GM21515 (cell line): ENCODE data around the gene OSBPL2.

Source experiments
- ATAC-seq: cut with Tn5 transposase; IDR thresholded peaks from one replicate; pipeline ENCODE4 v1.9.1; 2021; ENCODE audit not compliant: unreplicated experiment

Gene OSBPL2

DNA sequence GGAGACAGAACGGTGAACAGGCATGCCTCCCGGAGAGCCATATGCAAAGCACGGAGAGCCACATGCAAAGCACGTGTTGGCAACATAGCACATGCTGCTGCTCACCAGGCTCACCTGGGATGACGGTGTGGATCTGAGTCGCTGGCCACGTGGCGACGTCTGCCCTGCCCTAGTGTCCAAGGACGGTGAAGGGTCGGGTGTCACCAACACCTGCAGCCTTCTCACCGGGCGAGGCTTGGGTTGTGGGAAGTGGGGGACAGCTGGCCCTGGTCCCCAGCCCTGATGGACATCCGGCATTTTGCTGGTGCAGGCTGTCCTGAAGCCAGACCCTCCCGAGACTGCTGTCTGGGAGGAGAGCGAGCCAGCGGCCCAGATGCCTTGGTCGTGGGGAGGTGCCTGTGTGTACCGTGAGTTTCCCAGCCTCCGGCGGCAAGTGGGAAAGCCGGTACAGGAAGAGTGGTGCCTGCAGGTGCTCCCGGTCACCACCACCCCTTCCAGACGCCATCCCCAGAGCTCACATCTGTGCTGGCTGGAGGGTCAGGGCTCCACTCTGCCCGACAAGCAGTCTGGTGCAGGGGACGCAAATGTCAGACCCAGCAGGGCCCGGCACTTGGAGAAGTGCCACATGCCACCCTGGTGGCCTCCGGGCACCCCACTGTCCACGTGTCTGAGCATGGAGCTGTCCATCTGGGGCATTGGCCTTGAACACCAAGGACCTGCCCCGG, 58.6 kb downstream of the OSBPL2 start:
- ATAC-seq, result no peak

DNA sequence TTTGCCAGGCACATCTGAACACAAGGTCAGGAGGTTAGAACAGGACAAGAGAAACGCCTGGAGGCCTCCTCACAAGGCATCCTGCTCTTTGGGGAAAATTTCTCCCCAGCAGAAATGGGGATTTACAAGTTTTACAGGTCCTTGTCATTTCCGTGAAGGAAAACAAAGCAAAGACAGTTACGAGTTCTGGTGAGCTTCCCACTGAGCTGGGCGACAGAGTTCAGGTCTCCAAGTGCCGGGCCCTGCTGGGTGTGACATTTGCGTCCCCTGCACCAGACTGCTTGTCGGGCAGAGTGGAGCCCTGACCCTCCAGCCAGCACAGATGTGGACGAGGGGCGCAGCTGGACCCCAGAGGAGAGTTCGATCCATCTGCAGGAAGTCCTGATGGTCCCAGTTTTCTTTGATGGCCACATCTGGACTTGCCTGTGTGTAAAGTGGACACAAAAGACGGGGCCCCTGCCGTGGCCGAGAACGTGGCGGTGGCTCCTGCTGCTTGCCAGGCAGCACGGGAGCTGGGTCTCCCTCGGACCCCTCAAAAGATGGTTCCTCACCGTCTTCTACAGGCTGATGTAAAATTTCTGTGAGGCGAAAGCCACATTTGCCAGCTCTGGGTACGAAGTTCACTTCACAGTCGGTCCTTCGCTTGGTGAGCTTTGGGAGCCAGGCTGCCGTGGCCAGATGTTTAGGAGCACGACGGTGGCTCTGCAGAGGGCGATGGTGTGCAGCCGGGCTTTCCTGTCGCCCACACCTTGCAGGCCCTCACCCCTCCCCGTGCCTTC, 59.3 kb downstream of the OSBPL2 start:
- ATAC-seq, result no peak

DNA sequence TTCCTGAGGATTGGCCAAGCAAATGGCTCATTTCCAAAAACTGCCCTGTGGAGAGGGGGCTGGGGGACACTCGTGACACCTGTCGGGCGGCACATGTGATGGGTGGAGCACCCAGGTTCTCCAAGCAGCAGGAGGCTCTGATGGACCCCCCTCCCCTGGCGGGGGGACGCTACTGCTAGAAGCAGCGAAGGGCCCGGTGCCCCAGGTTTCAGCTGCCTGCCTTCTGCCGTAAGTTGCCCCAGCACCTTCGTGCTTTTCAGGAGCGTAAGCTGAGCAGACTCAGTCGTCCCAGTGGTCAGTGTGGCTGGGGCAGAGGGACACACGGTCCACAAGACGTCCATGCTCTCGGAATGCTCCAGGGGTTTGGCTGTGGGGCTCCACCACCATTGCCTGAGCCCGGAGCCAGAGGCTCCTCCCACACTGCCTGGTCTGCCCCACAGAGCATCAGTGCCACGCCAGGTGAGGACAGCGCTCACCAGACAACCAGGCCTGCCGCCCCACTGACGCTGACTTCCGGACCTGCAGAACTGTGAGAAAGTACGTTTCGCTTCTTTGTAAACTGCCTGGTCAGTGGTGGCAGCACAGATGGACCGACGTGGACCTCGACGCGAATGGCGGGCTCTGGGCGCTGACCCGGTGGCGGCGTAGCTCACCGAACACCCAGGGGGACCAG, 60.4 kb downstream of the OSBPL2 start:
- ATAC-seq, result no peak

DNA sequence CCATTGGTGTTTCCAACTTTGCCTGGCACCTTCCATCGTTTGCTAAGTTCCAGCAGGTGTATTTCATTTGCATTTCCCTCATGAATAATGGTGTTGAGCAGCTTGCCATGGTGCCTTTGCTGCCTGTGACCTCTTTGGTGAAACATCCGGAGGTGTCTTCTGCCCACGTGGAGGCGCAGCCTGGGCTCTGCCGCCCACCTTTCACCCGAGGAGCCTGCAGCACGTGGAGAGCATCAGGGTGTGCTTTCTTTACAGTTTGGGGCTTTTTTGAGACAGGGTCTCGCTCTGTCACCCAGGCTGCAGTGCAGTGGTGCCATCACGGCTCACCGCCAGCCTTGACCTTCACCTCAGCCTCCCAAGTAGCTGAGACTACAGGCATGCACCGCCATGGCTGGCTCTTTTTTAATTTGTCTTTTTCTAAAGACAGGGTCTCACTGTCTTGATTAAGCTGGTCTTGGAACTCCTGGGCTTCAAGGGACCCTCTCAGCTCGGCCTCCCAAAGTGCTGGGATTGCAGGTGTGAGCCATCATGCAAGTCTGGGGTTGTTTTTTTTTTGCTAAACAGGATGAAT, 61.4 kb downstream of the OSBPL2 start:
- ATAC-seq, result no peak

DNA sequence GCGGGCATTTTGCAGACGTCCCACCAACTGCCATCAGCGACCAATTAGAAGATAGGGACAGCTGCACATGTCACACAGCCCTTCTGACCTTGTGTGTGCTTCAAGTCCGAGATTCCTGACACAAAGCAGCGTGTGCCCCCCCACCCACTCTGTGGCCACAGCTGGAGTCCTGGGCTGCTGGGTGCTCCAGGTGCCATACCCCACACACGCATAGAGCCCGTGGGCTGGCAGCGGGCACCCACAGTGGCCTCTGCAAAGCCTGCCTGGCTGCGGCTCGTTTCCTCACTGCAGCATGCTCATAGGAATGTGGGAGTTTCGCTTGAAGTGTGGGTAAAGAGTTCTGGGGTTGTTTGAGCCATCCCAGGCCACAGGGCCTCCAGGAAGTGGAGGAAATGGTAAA, 62.0 kb downstream of the OSBPL2 start:
- ATAC-seq, result no peak

DNA sequence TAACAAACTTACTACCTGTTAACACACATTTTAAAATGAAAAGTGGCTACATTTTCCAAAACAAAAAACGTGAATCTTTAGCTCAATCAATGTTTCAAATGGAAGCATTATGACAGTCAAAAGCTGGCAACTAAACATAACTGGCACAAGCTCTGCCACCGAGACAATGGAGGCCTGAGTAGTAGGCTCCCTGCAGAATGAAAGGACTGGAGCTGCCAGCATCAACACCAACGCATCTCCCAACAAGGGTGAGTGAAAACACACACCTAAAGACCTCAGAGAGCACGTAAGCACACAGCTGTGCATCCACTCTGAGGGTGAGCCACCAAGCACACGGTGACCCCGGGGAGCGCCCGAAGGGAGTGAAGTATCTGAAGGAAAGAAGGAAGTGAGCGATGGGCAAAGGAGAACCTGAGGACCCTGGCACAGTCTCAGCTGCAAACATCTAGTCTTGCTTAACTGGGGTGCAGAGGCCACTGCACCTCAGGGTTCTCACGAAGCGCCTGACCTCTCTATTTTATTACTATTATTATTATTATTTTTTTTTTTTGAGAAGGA, 62.9 kb downstream of the OSBPL2 start:
- no peak for ATAC-seq

DNA sequence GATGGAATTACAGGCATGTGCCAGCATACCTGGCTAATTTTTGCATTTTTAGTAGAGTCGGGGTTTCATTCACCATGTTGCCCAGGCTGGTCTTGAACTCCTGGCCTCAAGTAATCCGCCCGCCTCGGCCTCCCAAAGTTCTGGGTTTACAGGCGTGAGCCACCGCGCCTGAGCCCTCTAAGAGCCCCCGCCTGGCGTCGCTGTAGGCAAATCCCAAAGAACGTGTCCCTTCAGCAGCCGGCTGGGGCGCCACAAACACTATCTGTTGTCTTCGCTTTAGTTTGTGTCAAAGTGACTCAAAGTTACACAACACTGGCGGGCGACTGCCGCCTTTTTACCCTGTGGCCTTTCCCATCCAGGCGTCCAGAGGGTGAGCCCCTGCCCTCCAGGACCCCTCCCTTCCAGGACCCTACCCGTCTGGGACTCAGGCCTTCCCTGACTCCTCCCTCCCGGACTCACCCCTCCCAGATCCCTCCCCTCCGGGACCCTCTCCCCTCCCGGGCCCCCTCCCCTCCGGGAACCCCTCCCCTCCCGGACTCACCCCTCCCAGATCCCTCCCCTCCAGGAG, 63.5 kb downstream of the OSBPL2 start:
- no peak for ATAC-seq

DNA sequence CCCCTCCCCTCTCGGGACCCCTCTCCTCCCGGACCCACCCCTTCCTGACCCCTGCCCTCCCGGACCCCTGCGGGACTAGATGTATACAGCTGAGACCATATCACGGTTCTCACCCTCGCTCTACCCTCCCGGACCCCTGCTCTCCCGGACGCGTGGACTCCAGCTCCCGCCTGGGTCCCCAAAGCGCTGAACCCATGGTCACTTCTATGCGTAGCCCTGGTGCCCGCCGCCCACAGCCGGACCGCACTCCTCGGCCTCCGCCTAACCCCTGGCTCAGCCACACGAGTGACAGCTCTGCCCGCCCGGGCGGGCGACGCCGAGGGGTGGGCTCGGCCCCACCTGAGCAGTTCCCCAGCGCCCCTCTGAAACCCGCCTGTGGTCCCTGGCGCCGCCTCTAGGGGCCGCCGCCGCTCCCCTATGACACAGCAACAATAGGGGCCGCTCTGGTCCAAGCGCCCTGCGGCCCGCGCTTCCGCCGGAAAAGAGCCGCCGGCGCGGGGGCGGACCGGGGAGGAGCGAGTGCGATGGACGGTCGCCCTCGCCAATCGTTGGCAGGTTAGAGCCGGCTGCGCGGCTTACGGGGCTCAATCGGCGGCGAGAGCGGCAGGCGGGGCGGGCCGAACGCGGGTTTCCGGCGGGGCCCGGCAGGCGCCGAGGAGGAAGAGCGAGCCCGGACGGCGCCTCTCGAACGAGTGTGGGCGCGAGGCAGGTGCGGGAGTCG, 64.2 kb downstream of the OSBPL2 start, which contains the start of gene ADRM1:
Gene ADRM1 (plus strand): TSS at position 657 of the 721 bp plus-strand sequence. CDS start 572 bp downstream, outside the sequence.
- peak; percentile 83 for ATAC-seq

DNA sequence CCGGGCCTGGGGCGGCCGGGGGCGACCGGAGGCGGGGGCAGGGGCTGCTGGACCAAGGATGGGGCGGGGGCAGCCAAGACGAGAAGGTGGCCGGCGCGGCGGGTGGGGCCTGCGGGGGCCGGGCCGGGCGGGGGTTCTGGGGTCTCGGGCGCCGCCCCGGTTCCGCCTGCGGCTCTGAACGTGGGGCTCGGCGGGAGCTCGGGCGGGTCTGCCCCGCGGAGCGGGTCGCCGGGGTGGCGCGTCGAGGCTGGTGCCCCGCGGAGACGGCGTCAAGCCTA, 64.7 kb downstream of the OSBPL2 start:
- ATAC-seq, result no peak

DNA sequence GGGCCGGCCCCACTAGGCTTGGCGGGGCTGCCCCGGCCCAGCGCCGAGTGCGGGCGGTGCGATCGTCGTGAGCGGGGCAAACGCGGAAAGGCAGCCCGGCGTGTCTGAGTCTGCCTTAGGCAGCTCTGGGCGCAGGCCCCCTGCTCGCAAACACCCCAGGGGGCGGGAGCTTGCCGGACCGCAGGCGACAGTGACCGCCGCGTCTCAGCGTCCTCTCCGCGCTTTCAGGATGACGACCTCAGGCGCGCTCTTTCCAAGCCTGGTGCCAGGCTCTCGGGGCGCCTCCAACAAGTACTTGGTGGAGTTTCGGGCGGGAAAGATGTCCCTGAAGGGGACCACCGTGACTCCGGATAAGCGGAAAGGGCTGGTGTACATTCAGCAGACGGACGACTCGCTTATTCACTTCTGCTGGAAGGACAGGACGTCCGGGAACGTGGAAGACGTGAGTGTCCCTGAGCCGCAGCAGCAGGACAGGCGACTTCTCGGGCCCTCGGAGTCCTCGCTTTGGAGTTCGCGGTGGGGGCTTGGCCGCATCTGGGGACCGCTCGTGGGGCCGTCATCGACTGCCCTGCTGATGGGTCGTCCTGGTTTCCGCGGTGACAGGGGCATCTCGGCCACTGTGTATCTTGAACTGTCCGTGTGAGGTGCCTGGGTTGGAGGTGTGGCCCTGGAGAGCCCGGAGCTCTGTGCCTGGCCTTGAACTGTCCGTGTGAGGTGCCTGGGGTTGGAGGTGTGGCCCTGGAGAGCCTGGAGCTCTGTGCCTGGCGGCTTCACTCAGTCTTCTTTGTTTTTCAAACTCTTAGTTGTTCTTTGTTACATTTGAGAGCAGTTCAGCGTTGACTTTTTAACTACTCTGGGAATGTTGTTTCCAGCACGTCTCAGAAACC, 65.3 kb downstream of the OSBPL2 start:
- peak; percentile 2 for ATAC-seq

DNA sequence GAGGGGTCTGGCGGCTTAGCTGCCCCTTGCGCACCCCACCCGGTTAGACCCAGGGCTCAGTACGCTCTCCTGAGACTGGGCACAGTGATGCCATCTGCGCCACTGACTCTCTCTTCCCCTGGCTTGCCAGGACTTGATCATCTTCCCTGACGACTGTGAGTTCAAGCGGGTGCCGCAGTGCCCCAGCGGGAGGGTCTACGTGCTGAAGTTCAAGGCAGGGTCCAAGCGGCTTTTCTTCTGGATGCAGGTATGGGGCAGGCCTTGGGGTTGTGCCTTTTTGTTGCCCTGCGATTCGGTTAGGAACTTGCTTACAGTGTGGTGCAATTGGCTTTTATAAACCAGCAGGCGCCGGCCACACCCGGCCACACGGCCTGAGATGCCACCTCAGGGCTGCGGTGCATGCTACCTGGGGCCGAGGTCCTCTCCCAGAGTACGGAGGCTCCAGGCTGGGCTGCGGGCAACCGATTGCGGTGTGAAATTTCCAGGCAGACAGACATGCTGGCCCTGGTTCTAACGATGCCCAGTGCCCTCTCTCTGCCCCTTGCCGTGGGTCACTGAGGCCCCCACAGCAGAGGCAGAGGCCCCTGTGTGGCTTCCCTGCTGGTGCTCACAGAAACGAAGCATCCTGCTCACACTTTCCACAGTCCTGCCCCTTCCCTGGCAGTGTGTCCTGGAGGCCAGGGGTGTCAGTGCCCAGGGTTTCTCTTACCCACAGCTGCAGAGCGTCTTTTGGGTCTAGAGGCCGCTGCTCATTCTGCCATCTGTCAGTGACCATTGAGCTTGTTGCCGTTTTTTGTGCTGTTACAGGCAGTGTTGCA, 66.2 kb downstream of the OSBPL2 start:
- ATAC-seq, result no peak

DNA sequence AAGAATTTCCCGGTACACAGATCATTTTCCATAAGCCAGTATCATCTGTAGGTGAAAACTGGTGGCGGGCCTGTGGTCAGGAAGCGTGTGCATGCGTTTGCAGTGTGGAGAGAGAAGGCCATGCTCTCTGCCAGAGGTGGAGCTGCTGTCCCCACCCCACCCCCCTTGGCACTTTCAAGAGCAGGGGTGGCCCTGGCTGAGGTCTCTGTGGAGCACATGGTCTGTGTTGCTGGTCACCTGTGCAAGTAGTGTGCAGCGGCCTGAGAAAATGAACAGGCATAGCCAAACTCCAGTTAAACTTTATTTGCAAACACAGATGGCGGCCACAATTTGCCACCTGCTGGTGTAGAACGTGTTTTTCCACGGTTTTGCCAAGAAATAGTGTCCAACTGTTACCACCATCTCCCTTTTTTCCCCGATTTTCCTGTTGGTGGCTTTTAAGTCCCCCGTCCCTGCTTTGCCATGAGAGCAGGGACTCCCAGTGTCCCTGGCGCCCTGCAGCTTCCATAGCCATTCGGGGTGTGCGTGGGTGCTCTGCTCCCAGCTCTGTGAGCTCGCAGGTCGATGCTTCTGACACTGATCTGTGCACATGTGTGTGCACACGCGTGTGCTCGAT, 66.9 kb downstream of the OSBPL2 start:
- no peak for ATAC-seq

DNA sequence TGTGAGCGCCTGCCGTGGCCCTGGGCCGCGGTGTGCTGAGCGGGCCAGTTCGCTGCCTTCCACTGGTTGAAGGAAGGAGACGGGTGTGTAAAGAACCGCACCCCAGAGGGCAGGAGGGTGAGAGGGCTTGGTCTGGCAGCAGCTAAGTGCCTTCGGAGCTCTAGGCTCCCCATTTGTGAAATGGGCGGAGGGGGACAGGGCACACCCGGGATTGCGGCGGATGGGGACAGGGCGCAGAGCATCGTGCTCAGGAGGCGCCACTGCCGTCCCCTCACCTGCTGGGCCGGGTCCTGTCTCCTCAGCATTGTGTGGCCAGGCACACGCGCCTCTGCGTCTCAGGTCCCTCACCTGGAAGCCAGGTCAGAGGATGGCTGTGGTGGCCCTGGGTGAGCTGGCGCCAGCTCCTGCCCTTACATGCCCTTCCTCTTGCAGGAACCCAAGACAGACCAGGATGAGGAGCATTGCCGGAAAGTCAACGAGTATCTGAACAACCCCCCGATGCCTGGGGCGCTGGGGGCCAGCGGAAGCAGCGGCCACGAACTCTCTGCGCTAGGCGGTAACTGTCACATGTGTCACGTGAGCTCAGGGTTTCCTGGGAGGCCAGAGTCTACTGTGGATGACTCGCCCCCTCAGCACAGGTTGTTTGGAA, 67.6 kb downstream of the OSBPL2 start:
- no peak for ATAC-seq

DNA sequence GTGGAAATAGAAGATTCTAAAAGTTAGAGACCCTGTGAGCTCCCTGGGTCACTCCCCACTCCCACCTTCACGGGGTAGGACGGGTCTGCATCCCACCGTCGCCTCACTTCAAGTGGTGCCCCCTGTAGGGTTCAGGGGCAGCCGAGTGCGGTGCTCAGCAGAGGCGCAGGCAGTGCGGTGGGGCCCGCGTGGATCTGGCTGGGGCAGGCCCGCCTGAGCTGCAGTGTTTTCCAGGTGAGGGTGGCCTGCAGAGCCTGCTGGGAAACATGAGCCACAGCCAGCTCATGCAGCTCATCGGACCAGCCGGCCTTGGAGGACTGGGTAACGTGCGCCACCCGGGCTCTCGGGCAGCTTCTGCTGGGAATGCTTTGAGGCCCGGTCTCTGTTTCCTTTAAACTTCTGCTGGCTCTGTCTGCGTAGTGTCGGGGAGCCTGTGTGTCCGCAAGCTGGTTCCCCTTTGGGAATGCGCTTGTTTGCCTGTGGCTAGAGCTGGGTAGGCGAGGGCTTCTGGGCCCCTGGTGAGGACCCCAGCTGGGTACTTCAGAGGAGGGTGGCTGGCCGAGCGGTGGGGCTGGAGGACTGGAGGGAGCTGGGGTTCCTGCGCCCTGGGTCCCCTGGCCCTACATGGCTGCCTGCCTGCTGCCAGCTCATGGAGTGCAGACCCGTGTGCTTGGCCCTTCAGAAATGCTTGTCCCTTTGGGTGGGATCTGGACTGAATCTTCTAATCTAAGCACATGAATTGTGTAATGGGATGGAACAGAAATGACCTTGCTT, 68.3 kb downstream of the OSBPL2 start:
- no peak for ATAC-seq

DNA sequence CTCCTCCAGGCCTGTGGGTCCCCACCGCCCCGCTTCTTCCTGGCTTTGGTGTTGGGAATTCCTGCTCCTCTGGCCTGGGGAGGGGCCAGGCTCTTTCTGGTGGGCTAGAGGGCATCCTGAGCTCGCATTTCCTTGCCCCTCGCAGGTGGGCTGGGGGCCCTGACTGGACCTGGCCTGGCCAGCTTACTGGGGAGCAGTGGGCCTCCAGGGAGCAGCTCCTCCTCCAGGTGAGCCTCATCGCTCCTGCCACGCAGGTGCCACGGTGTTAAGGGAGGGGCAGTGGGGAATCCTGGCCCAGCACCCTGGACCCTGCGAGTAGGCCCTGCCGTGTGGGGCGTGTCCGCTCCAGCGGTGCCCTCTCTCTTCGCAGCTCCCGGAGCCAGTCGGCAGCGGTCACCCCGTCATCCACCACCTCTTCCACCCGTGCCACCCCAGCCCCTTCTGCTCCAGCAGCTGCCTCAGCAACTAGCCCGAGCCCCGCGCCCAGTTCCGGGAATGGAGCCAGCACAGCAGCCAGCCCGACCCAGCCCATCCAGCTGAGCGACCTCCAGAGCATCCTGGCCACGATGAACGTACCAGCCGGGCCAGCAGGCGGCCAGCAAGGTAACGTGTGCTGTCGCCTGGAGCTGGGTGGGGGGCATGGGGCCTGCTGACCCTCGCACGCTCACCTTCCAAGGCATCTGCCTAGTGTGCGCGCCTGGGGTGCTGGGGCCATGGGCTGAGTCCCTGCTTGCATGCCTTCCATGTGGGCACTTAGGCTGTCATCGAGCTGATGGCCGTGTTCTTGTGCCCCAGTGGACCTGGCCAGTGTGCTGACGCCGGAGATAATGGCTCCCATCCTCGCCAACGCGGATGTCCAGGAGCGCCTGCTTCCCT, 69.1 kb downstream of the OSBPL2 start:
- no peak for ATAC-seq
